GM19372 (cell line): ENCODE data around the gene SLN.

Source experiments
- ATAC-seq: cut with Tn5 transposase; IDR thresholded peaks from one replicate; pipeline ENCODE4 v1.9.1; 2021; ENCODE audit warnings: mild to moderate bottlenecking, low read depth, moderate library complexity; ENCODE audit not compliant: unreplicated experiment

SLN gene

DNA sequence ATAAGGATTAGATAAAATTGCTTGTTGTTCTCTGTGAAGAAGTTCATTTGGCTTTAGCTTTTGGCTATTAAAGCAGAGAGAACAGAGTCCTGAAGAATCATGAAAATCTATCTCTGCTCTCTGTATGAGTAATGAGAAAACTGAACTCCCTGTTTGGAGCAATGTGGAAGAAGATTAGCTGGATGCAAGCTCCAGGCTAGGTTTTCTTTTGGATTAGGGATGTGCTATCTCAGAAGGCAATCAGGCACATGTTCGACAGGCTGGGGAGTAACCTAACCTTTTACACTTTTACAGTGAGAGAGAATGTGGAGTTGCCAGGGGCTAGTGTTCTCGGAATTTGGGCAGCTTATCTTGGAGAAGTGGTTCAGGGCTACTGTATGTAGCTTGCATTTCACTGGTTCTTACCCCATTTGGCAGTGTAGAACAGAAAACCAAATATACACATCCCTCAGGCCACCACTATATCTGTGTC lies 8.5 kb upstream of the SLN start:
- ATAC-seq = no peak

DNA sequence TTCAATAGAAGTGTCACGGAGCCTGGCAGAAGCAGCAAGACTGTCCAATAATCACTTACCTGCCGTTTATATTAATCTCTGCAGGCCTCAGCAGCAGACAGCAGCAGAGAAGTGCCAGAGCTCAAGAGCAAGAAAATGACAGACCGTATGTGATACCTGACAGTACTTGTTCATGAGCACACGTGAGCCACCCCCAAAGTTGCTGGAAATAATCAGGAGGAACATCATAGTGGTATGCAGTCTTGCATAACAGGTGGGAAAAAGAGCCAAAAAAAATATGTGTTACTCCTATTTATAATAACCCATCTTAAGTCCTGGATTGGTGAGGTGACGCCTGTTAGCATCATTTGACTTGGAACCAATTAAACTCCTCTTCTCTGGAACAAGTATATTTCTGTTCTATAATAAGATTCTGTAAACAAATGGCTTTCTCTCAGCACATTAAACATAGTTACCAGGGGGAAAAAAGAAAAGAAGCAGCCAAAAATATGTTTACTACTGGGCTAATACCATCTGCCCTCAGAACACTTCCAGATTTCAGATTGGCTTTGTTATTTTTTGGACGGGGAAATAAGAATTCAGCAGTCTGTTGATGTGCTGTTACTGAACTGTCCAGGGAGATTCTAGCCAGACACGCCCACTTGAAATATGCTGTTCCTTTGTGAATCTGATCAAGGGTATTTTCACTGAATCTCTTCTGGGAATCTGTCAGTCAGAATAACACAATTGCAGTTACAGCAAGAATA lies 7.9 kb upstream of the SLN start:
- ATAC-seq = no peak

- ATAC-seq = no peak
These were observed 7.2 kb upstream of the SLN start for GRCh38 chr11:107719073-107719472.

DNA sequence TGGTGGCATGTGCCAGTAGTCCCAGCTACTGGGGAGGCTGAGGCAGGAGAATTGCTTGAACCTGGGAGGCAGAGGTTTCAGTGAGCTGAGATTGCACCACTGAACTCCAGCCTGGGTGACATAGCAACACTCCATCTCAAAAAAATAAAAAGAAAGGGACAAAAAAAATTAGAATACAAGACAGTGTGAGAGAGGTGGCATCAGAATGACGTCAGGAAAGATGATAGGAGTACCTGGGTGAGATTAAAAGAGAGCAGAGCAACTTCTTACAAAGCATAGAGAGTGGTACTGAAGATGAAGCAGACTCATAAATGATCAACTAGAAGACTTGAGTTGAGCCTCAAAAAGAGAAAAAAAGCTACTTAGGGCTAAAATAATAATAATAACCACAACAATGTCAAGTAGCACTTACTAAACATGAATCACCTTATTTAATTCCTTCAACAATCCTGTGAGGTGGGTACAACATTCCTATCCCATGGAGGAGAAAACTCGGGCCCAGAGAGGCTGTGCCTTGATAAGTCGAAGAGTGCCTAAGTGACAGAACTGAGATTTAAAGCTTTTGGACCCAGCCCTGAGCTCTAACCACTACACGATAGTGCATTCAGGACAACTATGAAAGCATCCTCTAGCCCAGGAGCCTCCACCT lies 5.2 kb upstream of the SLN start:
- ATAC-seq = no peak

- ATAC-seq = no peak
These were observed 1.2 kb upstream of the SLN start for GRCh38 chr11:107713009-107713408.

GRCh38 chr11:107710301-107710700 lies 1.6 kb downstream of the SLN start:
- no peak for ATAC-seq

GRCh38 chr11:107708792-107709191 lies 3.1 kb downstream of the SLN start:
- ATAC-seq = no peak

DNA sequence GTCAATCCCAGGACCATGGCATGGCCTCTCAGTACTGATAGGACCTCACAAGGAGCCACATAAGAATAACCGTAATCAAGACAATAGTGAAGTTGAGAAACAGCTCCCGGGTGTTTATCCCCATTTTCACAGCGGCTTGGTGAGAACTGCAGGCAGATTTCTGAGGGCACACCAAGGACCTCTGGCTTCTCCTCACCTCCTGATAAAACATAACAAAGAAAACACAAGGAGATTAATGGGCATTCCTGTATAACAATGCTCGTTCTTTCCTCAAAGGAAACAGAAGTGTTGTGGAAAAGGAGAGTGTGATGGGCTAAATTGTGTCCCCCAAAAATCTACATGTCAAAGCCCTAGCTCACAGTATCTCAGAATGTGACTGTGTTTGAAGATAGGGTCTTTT lies 4.0 kb downstream of the SLN start:
- ATAC-seq = no peak

DNA sequence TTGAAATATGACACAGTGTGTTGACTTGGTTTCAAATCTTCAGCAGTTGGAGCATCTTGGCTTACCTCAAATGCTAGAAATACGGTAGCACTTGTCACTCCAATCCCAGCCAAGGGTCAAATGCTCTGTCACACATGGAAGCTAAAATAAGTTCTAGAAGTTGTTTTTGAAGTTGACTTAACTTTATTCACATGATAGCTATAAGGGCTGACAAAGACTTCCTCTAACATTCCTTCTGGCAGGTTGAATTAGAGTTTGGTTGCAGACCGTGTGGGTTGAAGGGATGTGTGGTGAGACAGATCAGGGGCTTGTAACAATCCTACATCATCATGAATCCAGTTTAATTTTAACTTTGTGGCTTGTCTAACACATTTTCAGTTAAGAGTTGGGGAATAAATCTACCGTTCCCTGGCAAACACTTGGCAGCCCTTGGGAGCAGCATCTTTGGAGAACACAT lies 4.6 kb downstream of the SLN start:
- no peak for ATAC-seq

DNA sequence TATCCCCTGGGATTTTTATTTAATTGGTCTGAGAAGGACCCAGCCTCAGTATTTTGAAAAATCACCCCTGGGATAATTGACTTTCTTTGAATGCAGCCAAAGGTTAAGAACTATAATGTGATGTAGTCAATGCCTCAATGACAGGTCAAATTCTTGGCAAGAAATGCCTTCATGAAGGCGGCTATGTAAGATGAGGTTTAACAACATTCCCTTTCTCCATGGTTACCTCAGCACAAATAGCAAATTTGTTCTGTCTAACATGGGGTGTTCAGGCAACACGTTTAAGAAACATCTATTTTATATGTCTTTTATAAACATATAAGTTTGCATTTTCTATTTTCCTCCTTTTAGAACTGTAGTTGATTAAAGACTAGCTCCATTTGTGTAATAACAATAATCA lies 5.3 kb downstream of the SLN start:
- no peak for ATAC-seq

DNA sequence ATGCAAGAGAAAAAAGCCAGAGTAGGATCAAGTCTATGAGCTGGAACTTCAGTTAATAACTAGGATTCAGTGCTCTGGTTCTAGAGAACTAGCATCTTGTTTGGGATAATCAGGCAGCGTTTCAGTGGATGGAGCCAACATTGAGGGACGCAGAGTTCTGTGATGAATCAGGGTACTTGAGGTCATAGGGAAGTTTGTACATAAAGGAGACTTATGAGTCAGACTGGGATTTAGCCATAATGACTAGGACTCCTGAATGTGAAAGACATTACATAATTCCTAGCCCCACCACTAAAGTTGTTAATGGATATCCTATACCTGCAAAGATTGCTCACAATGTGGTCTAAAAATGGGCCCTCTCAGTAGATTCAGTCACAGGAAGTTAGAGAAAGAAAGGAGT lies 6.8 kb downstream of the SLN start:
- ATAC-seq = no peak

- ATAC-seq = no peak
These were observed 7.4 kb downstream of the SLN start for GRCh38 chr11:107704451-107704850.

- no peak for ATAC-seq
These were observed 9.1 kb downstream of the SLN start for GRCh38 chr11:107702723-107703122.

DNA sequence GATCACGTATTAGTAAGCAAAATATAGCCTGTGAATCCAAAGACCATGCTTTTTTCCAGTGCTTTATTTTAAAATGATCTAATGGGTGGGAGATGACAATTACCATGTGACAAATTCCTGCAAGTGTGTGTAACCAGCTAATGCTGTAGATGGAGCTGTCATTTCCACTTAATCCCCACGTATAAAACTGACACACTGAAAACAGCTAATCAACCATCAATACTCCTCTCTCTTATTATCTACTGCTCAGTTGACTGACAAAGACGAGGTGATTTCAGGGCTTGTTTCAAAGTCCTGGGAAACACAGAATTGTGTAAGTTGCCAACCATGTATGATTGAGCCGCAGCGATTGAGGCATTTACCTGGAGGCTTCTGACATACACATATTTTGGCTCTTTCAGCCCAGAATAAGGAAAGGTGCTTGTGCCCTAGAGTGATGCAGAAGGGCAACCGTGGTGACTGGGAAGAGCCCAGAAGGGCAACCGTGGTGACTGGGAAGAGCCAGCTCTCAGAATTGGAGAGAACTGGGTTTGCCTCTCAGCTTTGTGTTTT lies 9.7 kb downstream of the SLN start:
- ATAC-seq = no peak

- no peak for ATAC-seq
These were observed 12.2 kb downstream of the SLN start for GRCh38 chr11:107699371-107700285.

DNA sequence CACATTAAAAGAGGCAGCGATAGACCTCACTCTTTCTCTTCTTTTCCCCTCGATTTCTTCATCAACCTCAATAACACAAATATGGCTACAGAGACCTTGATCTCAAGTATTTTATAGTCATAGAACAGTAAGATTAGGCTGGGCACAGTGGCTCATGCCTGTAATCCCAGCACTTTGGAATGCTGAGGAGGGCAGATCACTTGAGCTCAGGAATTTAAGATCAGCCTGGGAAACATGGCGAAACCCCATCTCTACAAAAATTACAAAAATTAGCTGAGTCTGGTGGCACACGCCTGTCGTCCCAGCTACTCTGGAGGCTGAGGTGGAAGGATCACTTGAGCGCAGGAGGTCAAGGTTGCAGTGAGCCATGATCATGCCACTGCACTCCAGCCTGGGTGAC lies 14.6 kb downstream of the SLN start:
- no peak for ATAC-seq

GRCh38 chr11:107696140-107696539 lies 15.7 kb downstream of the SLN start:
- no peak for ATAC-seq

DNA sequence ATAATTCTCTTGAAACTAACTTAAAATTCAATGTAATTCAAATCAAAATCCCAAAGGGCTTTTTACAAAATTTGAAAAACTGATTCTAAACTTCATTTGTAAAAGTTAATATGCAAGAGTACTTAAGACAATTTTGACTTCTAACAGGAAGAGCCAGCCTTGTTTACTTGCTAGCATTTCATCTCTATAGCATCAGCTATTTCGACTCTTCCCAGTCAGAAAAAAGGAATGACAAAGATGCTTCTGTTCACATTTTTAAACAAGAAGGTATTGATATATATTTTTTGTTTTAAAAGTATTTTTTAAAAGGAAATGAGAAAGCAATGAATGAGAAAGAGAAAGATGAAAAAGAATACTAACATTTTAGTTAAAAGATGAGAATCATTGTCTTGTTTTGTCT lies 16.4 kb downstream of the SLN start:
- ATAC-seq = no peak

DNA sequence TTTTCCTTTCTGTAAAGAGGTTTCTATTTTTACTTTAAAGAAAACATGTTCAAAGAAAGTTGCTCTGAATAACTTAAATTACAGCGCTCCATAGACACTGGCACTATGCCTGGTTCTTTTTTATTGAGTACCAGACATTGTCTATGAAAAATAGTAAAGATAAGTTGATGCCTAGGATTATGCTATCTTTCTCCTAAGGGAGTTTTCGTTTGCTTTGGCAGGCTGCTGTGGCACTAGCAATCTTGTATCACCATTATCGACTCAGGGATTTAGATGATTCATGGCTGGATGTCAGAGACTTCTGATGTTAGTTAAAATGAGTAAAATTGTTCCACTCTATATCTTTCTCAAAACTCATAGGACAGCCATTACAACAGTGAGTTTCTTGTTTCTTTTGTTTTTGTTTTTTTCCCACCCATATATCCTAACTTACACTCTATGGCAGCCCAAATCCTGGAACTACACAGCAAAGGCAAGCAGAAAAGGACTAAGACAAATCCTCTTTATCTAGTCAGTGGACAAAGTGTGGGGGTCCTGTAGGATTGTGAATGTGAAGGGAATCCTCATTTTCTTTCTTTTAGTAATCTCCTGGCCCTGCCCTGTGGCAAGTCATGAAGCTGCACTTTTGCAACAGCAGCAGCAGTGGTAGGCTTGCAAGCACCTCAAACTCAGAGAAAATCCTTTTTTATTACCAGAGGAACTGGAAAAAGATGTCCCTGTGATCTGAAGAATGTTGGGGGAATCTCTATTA lies 20.7 kb downstream of the SLN start:
- ATAC-seq = no peak
